HCT116 (cell line): ENCODE results near the gene MAP3K8. TPM values are rescaled to one million over a fixed set of nuclear protein-coding genes. Genes with fewer than 3 reads are reported as not detected.

Source experiments
- ATAC-seq: fragments of 200-7000 bp; cut with Tn5 transposase; 2 replicates; pipeline ENCODE4 v1.9.1; 2020; ENCODE audit warnings: mild to moderate bottlenecking, moderate library complexity
- BruUV-seq: library from RNA; stranded (reverse); fragments of 400-500 nt; replicated peaks from 2 replicates; lab custom pipeline; 2021; lab: Mats Ljungman, UMichigan
- CTCF ChIA-PET: fragments of 300-600 bp; sonication (Branson Sonifier 250); formaldehyde crosslinking; loops from one replicate; lab custom pipeline; 2021; ENCODE audit warnings: antibody characterized with exemption; lab: Charles Lee
- POLR2A ChIA-PET: fragments of 300-600, 350-600 bp; sonication (Branson Sonifier 250); formaldehyde crosslinking; loops from one replicate; lab custom pipeline; 2021; ENCODE audit warnings: antibody characterized with exemption; lab: Charles Lee
- RAD21 ChIA-PET, 2 experiments: fragments of 300-600 bp; sonication (Branson Sonifier 250); formaldehyde crosslinking; loops; one replicate each; lab custom pipeline; 2023; ENCODE audit warnings: low total read pairs in 2 of 2; ENCODE audit not compliant: uncharacterized antibody in 2 of 2, unreplicated experiment in 2 of 2, low non-redundant PET in 1 of 2; lab: Charles Lee
- DNase-seq: peaks from one replicate; pipeline ENCODE4 v3.0.0-alpha.2; 2010; ENCODE audit warnings: low read depth, low spot score
- H2AFZ ChIP-seq: fragments of 200-600 bp; shearing (Covaris generic), sonication (generic); 2 replicates; pipeline ENCODE4 v1.6.1; 2017; ENCODE audit warnings: low read depth, mixed run types, mixed read lengths, antibody characterized with exemption, low read length; ENCODE audit not compliant: poor library complexity, severe bottlenecking
- H3K27ac ChIP-seq: 2 replicates; pipeline ENCODE4 v1.5.1; 2012; ENCODE audit warnings: low read depth, low read length
- H3K27me3 ChIP-seq: fragments of 200-600 bp; sonication (generic); 2 replicates; pipeline ENCODE4 v1.6.1; 2016; ENCODE audit warnings: mixed run types, low read length, mixed read lengths; ENCODE audit not compliant: insufficient read depth
- H3K36me3 ChIP-seq, 2 experiments: fragments of 200-500 bp in 1 of 2; fragments of 200-600 bp in 1 of 2; sonication (Bioruptor generic) in 1 of 2; sonication (generic) in 1 of 2; 2 replicates each; pipeline versions ENCODE4 v1.5.1 to v1.6.1; 2014 to 2016; ENCODE audit warnings: low read length in 2 of 2, inconsistent platforms in 1 of 2, mixed read lengths in 1 of 2, mixed run types in 1 of 2; ENCODE audit not compliant: insufficient read depth in 2 of 2, control insufficient read depth in 1 of 2
- H3K4me1 ChIP-seq, 2 experiments: fragments of 200-600 bp in 1 of 2; sonication (generic) in 1 of 2; 2 replicates each; pipeline versions ENCODE4 v1.5.1 to v1.6.1; 2012 to 2017; ENCODE audit warnings: low read length in 2 of 2, inconsistent platforms in 1 of 2, mild to moderate bottlenecking in 1 of 2, mixed read lengths in 1 of 2, mixed run types in 1 of 2, moderate library complexity in 1 of 2; ENCODE audit not compliant: insufficient read depth in 2 of 2, control insufficient read depth in 1 of 2
- H3K4me2 ChIP-seq: fragments of 200-600 bp; sonication (generic); 2 replicates; pipeline ENCODE4 v1.6.1; 2017; ENCODE audit warnings: mixed run types, low read length, mixed read lengths
- H3K4me3 ChIP-seq, 2 experiments: fragments of 200-600 bp in 1 of 2; sonication (generic) in 1 of 2; replicated peaks in 1 of 2; 2 replicates each; pipeline ENCODE4 v1.5.1; 2011 to 2016; ENCODE audit warnings: low read length in 2 of 2, control low read depth in 1 of 2, low read depth in 1 of 2, mild to moderate bottlenecking in 1 of 2, mixed read lengths in 1 of 2, mixed run types in 1 of 2
- H3K79me2 ChIP-seq: fragments of 200-600 bp; sonication (generic); 2 replicates; pipeline ENCODE4 v1.6.1; 2017; ENCODE audit warnings: mild to moderate bottlenecking, mixed run types, low read length, moderate library complexity, mixed read lengths; ENCODE audit not compliant: insufficient read depth
- H3K9ac ChIP-seq: fragments of 200-600 bp; sonication (generic); 2 replicates; pipeline ENCODE4 v1.6.1; 2016; ENCODE audit warnings: low read length, mixed read lengths
- H3K9me2 ChIP-seq: fragments of 200-600 bp; sonication (generic), shearing (Covaris generic); 2 replicates; pipeline ENCODE4 v1.6.1; 2017; ENCODE audit warnings: mixed run types, mild to moderate bottlenecking, moderate library complexity; ENCODE audit not compliant: insufficient read depth
- H3K9me3 ChIP-seq, 2 experiments: fragments of 200-500 bp in 1 of 2; fragments of 200-600 bp in 1 of 2; sonication (Bioruptor generic) in 1 of 2; sonication (generic) in 1 of 2; 2 replicates each; pipeline ENCODE4 v1.6.1; 2014 to 2017; ENCODE audit warnings: low read length in 2 of 2, mixed read lengths in 2 of 2, inconsistent platforms in 1 of 2, low read depth in 1 of 2, mild to moderate bottlenecking in 1 of 2, mixed run types in 1 of 2, moderate library complexity in 1 of 2; ENCODE audit not compliant: control insufficient read depth in 1 of 2, insufficient read depth in 1 of 2
- H4K20me1 ChIP-seq: fragments of 200-600 bp; sonication (generic), shearing (Covaris generic); 2 replicates; pipeline ENCODE4 v1.6.1; 2017; ENCODE audit warnings: mixed run types, mild to moderate bottlenecking, moderate library complexity; ENCODE audit not compliant: insufficient read depth
- CBX3 ChIP-seq: IDR thresholded peaks from 2 replicates; pipeline ENCODE4 v1.6.1; 2012; ENCODE audit warnings: low read depth
- CEBPB ChIP-seq: IDR thresholded peaks from 2 replicates; pipeline ENCODE4 v1.6.1; 2012; ENCODE audit warnings: low read depth
- CTCF ChIP-seq, 3 experiments: fragments of 200-600 bp in 1 of 3; sonication (generic) in 1 of 3; IDR thresholded peaks in 2 of 3; conservative IDR thresholded peaks in 1 of 3; 2 replicates each; pipeline ENCODE4 v1.5.1; 2012 to 2017; ENCODE audit warnings: low read depth in 2 of 3, low read length in 2 of 3, antibody characterized with exemption in 1 of 3, borderline replicate concordance in 1 of 3, control low read depth in 1 of 3, mild to moderate bottlenecking in 1 of 3, mixed read lengths in 1 of 3, mixed run types in 1 of 3, moderate library complexity in 1 of 3; ENCODE audit not compliant: insufficient read depth in 1 of 3
- EGR1 ChIP-seq: IDR thresholded peaks from 2 replicates; pipeline ENCODE4 v1.6.1; 2012; ENCODE audit warnings: low read depth
- ELF1 ChIP-seq: IDR thresholded peaks from 2 replicates; pipeline ENCODE4 v1.6.1; 2012; ENCODE audit warnings: low read depth, borderline replicate concordance
- FOSL1 ChIP-seq: IDR thresholded peaks from 2 replicates; pipeline ENCODE4 v1.6.1; 2012; ENCODE audit warnings: low read depth
- JUND ChIP-seq: IDR thresholded peaks from 2 replicates; pipeline ENCODE4 v1.6.1; 2012
- POLR2AphosphoS5 ChIP-seq: IDR thresholded peaks from 2 replicates; pipeline ENCODE4 v1.6.1; 2011; ENCODE audit warnings: mild to moderate bottlenecking, low read depth, low read length, moderate library complexity
- RAD21 ChIP-seq: IDR thresholded peaks from 2 replicates; pipeline ENCODE4 v1.6.1; 2012; ENCODE audit warnings: low read depth, mild to moderate bottlenecking
- SP1 ChIP-seq: IDR thresholded peaks from 2 replicates; pipeline ENCODE4 v1.6.1; 2012; ENCODE audit warnings: low read depth
- SRF ChIP-seq: IDR thresholded peaks from 2 replicates; pipeline ENCODE4 v1.6.1; 2012; ENCODE audit warnings: low read depth
- TCF7L2 ChIP-seq: IDR thresholded peaks from 2 replicates; pipeline ENCODE4 v1.7.0; 2011; ENCODE audit warnings: borderline replicate concordance, inconsistent platforms; ENCODE audit not compliant: insufficient read depth, insufficient read length; ENCODE audit errors: extremely low read depth
- ZFX ChIP-seq: fragments of 450-650 bp; IDR thresholded peaks from 2 replicates; pipeline ENCODE4 v1.6.1; 2017
- intact Hi-C: fragments of 100-400 bp; cut with micrococcal nuclease; formaldehyde crosslinking; loops from 2 replicates; pipeline ENCODE4 v1.10.0; 2022
- total RNA-seq: library from RNA; stranded (reverse); gene quantifications from one replicate; pipeline ENCODE4 v1.2.1, GENCODE V29; 2021; ENCODE audit not compliant: unreplicated experiment
- TF ChIP-seq, protein P1 (sequence below): IDR thresholded peaks from 2 replicates; pipeline ENCODE4 v1.6.1; 2012
- TF ChIP-seq, protein P2 (sequence below): IDR thresholded peaks from 2 replicates; pipeline ENCODE4 v1.6.1; 2012
- TF ChIP-seq, protein P3 (sequence below): IDR thresholded peaks from 2 replicates; pipeline ENCODE4 v1.6.1; 2011; ENCODE audit warnings: mild to moderate bottlenecking, low read length, moderate library complexity; ENCODE audit not compliant: insufficient replicate concordance; ENCODE audit errors: extremely low read depth

The MAP3K8 gene
- total RNA-seq, 1 experiment from 2014 or later = 4.5 TPM

GRCh38 chr10:30455816-30456215, 21.8 kb downstream of the MAP3K8 start:
- Histone ChIP-seq H4K20me1 (no peaks in the 10 kb centered on the region), H3K4me3 (no peak overlapping the region), H3K4me2 (no peak overlapping the region), H3K4me1 (no peaks in the 10 kb centered on the region), H3K27ac (no peak overlapping the region), H3K79me2 (no peaks in the 10 kb centered on the region), H3K27me3 (no peaks in the 10 kb centered on the region), H2AFZ (no peak overlapping the region), H3K36me3 (peaks cover 0 to 6% of the 10 kb centered on the region in 2 experiments; a peak in 2 of 4 replicates), H3K9ac (no peak overlapping the region), H3K9me3 (no peaks in the 10 kb centered on the region), H3K9me2 (no peaks in the 10 kb centered on the region)
- ChIA-PET RAD21 (no interaction called here), POLR2A (no interaction called here), CTCF (no interaction called here)
- DNase-seq (no peak), ATAC-seq (no peak)
- TF ChIP-seq JUND (no peak), CTCF (IDR thresholded peaks at IDR 0.05 in 2 of 3, conservative IDR thresholded peaks at IDR 0.05 in 1 of 3; ENCODE audit: borderline replicate concordance in 1 of 3, insufficient read depth in 1 of 3, low read depth in 2 of 3, low read length in 2 of 3) (no peak), CBX3 (no peak), SP1 (no peak), POLR2AphosphoS5 (no peak), TCF7L2 (no peak), SRF (no peak), FOSL1 (no peak), EGR1 (no peak), ELF1 (no peak), ZFX (no peak), CEBPB (no peak), RAD21 (no peak)
- TF ChIP-seq, protein P1, sequence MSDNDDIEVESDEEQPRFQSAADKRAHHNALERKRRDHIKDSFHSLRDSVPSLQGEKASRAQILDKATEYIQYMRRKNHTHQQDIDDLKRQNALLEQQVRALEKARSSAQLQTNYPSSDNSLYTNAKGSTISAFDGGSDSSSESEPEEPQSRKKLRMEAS = no peak
- TF ChIP-seq, protein P2, sequence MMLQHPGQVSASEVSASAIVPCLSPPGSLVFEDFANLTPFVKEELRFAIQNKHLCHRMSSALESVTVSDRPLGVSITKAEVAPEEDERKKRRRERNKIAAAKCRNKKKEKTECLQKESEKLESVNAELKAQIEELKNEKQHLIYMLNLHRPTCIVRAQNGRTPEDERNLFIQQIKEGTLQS = no peak
- TF ChIP-seq, protein P3, sequence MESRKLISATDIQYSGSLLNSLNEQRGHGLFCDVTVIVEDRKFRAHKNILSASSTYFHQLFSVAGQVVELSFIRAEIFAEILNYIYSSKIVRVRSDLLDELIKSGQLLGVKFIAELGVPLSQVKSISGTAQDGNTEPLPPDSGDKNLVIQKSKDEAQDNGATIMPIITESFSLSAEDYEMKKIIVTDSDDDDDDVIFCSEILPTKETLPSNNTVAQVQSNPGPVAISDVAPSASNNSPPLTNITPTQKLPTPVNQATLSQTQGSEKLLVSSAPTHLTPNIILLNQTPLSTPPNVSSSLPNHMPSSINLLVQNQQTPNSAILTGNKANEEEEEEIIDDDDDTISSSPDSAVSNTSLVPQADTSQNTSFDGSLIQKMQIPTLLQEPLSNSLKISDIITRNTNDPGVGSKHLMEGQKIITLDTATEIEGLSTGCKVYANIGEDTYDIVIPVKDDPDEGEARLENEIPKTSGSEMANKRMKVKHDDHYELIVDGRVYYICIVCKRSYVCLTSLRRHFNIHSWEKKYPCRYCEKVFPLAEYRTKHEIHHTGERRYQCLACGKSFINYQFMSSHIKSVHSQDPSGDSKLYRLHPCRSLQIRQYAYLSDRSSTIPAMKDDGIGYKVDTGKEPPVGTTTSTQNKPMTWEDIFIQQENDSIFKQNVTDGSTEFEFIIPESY = no peak
- intact Hi-C loops = no loop called here
- BruUV-seq = no TSS peak
